GM21526 (cell line): ENCODE data around the gene LRIG2.
"Not testable (repeated sequence)": the region's sequence is repeated elsewhere in the genome, so short reads cannot be mapped to it uniquely, and the experiment has no call there.

Experiments
- ATAC-seq: cut with Tn5 transposase; IDR thresholded peaks from one replicate; pipeline ENCODE4 v1.9.1; 2021; ENCODE audit warnings: moderate library complexity; ENCODE audit not compliant: unreplicated experiment, low FRiP score

The LRIG2 gene, protein sequence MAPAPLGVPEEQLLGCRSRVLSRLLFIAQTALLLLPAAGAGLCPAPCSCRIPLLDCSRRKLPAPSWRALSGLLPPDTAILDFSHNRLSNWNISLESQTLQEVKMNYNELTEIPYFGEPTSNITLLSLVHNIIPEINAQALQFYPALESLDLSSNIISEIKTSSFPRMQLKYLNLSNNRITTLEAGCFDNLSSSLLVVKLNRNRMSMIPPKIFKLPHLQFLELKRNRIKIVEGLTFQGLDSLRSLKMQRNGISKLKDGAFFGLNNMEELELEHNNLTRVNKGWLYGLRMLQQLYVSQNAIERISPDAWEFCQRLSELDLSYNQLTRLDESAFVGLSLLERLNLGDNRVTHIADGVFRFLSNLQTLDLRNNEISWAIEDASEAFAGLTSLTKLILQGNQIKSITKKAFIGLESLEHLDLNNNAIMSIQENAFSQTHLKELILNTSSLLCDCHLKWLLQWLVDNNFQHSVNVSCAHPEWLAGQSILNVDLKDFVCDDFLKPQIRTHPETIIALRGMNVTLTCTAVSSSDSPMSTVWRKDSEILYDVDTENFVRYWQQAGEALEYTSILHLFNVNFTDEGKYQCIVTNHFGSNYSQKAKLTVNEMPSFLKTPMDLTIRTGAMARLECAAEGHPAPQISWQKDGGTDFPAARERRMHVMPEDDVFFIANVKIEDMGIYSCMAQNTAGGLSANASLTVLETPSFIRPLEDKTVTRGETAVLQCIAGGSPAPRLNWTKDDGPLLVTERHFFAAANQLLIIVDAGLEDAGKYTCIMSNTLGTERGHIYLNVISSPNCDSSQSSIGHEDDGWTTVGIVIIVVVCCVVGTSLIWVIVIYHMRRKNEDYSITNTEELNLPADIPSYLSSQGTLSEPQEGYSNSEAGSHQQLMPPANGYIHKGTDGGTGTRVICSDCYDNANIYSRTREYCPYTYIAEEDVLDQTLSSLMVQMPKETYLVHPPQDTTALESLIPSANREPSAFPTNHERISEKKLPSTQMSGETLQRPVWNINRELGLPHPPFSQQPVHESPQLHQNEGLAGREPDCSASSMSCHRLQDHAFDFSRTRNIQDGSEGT

DNA sequence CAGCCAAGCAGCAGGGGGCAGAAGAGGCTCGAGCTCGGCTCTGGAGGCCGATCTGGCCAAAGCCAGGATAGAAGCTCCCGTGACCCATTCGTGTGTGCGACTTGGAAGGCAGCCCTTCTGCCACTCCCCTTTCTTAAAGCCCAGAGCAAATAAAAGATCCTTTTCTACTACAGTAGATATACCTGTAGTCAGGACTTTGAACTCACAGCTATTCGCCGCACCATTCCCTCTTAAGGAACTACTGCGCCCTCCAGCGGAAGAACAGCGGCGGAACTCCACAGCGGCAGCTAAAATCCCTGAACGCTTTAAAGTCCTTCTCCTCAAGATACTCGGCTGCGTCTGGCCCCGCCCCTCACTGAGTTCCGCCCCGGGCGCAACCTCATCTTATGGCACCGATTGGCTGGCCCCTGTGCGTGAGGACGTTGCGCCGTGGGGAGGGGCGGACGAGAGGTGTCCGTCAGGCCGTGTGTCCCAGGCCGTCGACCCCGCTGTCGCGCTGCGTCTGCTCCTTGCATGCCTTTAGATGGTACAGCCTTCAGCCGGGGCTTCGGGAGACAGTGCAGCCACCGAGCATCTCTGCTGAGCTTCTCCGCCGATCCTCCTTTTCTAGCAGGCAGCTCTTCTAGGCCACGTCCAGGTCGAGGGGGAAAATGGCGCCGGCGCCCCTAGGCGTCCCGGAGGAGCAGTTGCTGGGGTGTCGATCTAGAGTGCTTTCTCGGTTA lies at the start of gene LRIG2:
Gene LRIG2 (plus strand): TSS at position 442 of the 722 bp plus-strand sequence. CDS start 209 bp downstream, at position 651.
- peak; percentile 95 for ATAC-seq

DNA sequence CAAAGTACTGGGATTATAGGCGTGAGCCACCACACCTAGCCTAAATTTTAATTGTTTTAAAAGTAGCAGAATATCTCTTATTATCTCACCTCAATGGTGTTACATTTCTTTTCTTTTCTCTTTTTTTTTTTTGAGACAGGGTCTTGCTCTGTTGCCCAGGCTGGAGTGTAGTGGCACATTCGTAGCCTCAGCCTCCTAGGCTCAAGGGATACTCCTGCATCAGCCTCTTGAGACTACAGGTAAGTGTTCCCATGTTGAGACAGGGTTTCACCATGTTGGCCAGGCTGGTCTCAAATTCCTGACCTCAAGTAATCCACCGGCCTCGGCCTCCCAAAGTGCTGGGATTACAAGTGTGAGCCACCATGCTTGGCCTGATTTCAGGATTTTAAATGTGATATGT lies 49.7 kb upstream of the LRIG2 start:
- ATAC-seq, result not testable (repeated sequence)

DNA sequence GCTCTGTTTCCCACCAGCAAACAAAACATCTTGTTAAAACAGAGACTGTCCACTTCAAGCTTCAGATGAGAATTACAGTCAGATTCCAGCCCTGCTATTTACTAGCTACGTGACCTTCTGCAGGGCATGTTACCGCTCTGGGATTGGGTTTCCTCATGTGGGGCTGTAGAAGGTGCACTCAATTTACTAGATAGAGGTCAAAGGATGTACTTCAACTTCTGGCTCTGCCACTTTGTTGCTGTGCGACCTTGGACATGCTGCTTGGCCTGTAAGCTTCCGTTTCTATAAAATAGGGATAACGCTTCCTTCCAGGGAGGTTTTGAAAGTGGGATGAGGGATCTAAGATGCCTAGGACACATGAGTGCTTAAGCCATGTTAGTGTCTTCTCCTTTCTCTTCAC lies 46.0 kb upstream of the LRIG2 start:
- ATAC-seq, result no peak

DNA sequence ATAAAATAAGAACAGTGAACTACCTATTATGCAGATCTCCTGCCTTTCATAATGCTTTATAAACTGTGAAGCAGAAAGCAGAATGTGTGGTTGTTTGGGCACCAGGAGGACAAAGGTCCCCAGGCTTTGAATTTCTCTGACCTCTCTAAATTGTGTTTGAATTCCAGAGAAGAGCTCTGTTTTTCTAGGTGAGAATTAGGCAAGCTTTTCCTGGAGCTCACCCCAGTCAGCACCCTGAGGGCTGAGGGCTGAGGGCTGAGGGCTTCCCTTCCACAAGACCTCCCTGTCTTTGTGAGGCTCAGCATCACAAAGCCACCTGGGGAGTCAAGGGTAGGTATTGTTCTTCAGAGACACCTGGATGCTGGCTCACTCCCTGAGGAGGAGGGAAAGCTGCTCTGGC lies 45.5 kb upstream of the LRIG2 start:
- no peak for ATAC-seq

DNA sequence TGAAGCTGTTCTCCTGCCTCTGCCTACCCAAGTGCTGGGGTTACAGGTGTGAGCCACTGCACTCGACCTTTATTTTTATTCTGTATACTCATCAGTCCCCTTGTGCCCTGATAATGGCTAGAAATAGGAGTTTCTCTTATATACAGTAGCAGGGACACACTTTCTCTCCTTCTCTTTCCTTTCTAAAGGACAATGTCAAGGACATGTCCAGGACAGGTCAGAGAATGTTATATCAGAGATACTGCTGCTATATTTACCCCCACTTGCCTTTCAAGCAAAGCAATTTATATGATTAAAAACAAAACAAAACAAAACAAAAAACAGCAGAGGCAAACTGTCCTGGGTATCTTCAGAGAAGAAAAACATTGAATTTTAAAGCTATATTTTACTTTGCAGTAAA lies 43.2 kb upstream of the LRIG2 start:
- no peak for ATAC-seq

DNA sequence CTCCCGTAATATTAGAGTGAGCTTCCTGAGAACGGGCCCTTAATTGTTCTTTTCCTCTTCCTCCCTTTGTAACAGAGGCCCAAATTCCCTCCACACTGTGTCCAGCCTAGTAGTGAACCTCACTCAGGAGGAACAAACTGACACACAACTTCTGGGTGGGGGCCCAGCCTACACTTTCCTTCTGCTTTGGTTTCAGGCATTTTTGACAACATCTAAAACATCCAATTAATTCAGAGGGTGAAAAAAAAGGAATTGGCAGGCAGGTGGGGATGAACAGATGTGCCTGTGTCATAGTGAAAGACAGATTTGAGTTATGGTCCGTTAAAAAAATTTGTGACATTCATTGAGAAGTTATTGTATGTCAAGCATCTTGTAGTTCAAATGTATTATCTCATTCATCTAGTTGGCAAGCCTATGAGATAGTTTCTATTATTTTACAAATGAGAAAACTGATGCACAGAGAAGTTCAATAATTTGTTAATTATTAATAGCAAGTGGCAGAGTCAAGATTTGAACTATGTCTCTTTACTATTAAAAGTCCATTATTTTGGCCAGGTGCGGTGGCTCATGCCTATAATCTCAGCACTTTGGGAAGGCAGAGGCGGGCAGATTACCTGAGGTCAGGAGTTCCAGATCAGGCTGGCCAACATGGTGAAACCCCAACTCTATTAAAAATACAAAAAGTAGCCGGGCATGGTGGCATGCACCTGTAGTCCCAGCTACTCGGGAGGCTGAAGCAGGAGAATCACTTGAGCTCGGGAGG lies 41.6 kb upstream of the LRIG2 start:
- ATAC-seq, result no peak

DNA sequence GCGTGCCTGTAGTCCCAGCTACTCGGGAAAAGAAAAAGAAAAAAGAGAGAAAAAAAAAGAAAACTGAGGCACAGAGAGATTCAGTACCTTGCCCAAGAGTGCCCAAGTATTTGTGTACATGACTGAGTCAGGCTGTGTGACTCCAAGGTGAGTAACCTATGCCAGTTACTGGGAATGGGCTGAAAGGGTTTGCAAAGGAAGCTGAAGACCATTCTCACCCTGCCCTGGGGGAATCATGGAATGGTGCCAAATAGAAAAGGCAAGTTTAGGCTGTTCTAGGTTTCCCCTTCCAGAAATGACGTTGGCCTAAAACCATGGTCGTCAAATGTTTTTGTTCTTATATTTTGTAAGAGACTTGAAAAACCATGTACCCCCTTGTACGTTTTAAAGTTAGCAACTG lies 37.9 kb upstream of the LRIG2 start:
- ATAC-seq, result no peak

DNA sequence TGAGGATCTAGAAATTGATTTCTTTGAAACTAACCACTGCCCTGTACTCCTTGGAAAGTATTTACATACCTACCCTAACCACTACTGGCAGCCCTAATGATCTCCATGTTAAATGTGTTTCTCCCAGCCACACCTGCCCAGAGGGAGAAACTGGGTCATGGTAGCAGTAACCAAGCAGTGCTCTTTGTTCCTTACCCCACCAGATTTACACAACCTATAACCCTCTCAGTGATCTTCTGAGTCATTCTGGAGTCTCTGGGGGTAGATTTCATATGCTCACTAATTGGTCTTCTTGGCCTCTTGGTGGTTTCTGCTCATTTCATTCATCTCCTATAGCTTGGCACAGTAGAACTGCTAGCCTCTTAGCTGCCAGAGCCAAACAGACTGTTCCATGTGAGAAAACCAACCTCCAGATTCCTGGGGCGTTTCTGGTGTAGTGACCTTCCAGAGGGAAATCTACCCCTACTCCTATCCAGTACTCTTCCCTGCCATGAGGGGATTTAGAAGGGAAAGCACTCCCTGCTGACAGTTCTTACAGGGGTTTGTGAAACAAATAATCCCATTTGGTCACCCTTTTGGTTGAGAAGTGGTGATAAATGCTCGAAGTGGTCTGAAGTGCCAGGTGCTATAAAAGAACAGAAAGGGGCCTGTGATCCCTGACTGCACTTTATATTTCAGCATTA lies 36.2 kb upstream of the LRIG2 start:
- ATAC-seq, result no peak

DNA sequence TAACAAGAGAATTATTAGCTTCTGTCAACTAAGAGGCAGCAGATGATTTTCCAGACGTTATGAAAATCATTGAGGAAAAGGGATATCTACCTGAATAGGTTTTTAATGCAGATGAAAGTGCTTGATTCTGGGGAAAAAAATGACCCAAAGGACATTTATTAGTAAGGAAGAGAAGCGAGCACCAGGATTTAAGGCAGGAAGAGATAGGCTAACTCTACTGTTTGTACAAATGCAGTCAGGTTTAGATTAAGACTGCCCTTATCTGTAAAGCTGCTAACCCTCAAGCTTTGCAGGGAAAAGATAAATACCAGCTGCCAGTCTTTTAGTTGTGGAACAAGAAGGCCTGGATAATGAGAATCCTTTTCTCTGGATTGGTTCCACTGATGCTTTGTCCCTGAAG lies 33.0 kb upstream of the LRIG2 start:
- ATAC-seq, result no peak

DNA sequence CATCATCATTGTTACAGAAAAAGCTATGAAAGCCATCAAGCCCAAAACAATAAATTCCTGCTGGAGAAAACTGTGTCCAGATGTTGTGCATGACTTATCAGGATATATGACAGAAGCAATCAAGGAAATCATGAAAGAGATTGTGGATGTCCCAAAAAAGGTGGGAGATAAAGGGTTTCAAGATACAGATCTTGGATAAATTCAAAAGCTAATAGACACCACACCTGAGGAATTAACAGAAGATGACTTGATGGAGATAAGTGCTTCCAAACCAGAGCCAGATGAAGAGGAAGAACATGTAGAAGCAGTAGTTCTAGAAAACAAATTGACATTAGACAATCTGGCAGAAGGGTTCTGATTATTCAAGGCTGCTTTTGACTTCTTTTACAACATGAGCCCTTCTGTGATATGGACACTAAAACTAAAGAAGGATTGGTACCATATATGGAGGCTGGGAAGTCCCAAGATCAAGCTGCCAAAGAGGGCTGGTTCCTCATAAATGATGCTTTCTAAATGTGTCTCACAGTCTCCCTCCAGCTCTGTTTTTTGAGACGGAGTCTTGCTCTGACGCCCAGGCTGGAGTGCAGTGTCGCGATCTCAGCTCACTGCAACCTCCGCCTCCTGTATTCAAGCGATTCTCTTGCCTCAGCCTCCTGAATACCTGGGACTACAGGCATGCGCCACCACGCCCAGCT lies 32.1 kb upstream of the LRIG2 start:
- no peak for ATAC-seq

DNA sequence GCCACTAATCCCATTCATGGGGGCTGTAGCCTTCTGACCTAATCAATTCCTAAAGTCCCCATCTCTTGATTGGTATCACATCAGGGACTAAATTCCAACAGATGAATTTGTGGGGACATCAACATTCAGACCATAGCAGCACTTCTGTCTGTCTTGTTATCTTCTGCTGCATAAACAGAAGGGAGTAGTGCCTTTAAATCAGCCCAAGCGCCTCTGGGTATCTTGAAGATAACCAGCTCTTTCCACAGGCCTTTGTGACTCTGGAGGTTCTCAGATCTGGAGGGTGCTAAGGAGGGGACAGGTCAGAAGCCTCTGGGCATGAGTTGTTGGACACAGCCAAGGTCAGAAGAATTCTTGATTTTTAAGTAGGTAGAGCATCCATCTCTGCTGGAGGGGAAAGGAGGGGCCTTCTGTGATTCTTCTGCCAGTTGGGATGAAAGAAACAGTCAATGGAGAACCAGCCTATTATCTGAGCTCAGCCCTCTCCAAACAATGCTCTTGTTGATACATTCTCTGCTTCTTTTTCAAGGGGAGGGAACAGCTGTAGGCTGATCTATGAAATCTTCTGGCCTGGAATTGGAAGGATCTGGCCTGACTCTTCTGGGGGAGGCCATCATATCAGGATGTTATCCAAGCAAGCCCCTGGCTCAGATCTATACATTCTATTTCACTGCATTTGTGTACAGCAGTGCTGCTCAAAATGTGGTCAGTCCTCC lies 31.3 kb upstream of the LRIG2 start:
- no peak for ATAC-seq

DNA sequence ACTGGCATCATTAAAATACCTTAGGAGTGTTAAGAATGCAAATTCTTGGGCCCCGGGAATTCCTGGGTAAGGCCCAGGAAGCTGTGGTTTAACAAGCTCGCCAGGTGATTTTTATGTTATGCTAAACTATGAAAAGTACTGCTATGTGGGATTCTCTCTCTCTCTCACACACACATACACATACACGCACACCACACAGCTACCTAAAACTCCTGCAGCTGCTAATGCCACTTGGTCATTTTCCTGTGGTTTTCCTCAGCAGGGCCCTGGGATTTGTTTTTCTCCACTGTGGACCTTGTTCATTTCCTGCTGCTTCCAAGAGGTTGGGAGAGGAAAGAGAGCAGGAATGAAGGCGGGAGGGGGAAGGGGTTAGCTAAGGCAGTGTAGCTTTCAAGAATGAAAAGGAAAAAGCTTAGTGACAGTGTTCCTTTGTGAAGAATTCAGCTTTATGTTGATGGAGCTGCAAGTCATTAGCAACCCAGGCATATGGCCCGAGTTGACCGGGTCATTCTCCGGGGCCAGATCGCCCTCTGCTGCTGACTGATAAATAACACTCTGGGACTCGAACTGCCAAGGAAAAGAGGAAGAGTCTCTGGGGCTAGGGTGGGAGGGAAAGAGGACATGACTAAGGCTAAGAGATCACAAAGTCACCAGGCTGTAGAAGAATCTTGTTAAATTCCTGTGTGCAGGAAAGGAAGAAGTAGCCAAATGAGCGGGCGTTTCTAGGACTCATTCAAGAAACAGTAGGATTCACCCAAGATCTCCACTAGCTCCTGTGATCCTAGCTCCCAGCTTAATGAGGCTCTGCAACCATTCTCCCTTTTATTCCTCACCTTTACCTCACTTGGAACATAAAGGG lies 30.5 kb upstream of the LRIG2 start:
- no peak for ATAC-seq

DNA sequence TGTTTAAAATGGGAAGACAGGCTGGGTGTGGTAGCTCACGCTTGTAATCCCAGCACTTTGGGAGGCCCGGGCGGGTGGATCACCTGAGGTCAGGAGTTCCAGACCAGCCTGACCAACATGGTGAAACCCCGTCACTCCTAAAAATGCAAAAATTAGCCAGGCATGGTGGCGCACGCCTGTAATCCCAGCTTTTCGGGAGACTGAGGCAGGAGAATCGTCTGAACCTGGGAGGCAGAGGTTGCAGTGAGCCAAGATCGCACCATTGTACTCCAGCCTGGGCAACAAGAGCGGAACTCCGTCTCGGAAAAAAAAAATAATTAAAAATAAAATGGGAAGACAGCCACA lies 29.9 kb upstream of the LRIG2 start:
- ATAC-seq, result not testable (repeated sequence)

DNA sequence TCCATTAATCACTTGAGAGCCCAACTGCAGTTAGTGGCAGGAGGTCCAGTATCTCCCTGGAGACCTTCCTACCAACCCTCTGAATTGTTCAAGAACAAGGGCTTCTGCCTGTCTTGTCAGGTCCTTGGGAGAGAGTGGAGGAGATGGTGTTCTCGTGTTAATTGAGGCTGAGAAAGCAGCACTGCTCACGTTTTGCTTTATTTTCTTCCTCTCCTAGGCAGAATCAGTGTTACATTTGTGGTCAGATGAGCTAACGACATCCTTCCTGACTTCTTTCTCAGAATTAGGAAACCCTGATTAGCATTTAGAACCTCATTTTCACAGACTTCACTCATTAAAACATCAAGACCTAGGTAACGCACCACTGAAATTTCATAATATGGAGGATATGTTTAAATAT lies 26.4 kb upstream of the LRIG2 start:
- no peak for ATAC-seq

DNA sequence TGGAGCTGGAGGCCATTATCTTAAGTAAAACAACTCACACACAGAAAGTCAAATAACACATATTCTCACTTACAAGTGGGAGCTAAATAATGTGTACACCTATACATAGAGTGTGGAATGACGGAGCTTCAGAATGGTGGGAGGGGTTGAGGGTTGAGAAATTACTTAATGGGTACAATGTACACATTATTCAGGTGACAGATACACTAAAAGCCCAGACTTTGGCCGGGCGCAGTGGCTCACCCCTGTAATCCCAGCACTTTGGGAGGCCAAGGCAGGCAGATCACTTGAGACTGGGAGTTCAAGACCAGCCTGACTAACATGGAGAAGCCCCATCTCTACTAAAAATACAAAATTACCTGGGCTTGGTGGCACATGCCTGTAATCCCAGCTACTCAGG lies 24.9 kb upstream of the LRIG2 start:
- ATAC-seq, result no peak

DNA sequence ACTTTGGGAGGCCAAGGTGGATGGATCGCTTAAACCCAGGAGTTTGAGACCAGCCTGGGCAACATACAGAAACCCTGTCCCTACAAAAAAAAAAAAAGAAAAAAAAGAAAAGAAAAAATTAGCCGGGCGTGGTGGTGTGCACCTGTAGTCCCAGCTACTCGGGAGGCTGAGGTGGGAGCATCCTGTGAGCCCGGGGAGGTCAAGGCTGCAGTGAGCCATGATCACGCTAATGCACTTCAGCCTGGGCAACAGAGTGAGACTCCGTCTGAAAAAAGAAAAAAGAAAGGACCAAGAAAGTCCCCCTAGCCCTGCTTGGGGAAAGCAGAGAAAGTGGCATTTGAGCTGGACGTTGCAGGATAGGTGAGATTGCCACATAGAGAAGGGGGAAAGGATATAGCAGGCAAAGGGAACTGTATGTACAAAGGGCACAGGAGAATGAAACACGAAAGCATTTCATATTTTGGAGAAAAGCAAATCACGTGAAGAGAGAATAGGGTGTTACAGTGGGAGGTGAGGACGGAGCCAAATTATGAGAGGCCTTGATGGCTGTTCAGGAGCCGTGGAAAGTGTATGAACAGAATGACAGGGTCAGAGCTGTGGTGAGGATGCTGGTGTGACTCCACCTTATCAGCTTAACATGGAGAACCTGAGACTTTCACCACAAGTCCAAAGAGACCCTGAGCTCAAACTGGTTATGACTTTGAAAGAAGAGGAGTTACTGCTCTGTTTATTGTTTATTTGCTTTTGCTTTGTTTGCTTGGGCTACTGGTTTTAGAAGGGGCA lies 19.5 kb upstream of the LRIG2 start:
- ATAC-seq, result no peak

DNA sequence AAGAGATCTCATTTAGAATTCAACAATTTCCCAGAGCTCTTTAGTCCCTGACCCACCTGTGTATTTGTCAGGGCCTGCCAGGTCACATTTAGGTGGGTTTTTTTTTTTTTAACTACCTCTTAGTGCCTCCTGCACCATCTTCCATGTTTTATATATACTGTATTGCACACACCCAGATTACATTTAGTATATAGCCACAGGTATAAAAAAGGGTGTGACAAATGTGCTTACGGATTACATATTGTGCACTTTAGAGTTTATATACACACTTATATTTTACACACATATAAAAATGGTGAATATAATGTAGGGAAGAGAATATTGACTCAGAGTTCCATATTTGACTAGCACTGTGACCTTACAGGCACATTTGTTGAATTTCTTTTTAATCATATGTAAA lies 17.4 kb upstream of the LRIG2 start:
- ATAC-seq, result no peak
